GM12878 (cell line): ENCODE results near the gene USH2A. TPM values are rescaled to one million over a fixed set of nuclear protein-coding genes. Genes with fewer than 3 reads are reported as not detected.

Experiments used
- ATAC-seq: fragments of 200-7000 bp; cut with Tn5 transposase; 3 replicates; pipeline ENCODE4 v1.9.1; 2020; ENCODE audit warnings: mild to moderate bottlenecking, moderate library complexity
- BruUV-seq: library from RNA; stranded (reverse); fragments of 400-500 nt; replicated peaks from 2 replicates; lab custom pipeline; 2021; lab: Mats Ljungman, UMichigan
- CTCF ChIA-PET: fragments of 300-600 bp; sonication (Branson Sonifier 250); formaldehyde crosslinking; extraction: SDS; loops from one replicate; lab custom pipeline; 2021; ENCODE audit warnings: inconsistent platforms; lab: Yijun Ruan, JAX
- POLR2A ChIA-PET: fragments of 350-600 bp; formaldehyde crosslinking; extraction: SDS; loops from one replicate; lab custom pipeline; 2021; ENCODE audit warnings: inconsistent platforms; lab: Charles Lee
- RAD21 ChIA-PET: fragments of 300-600 bp; sonication (Branson Sonifier 250); formaldehyde crosslinking; loops from one replicate; lab custom pipeline; 2023; ENCODE audit warnings: antibody characterized with exemption; ENCODE audit not compliant: unreplicated experiment; lab: Charles Lee
- SMC1A ChIA-PET: fragments of 300-600 bp; sonication (Branson Sonifier 250); formaldehyde crosslinking; loops from one replicate; lab custom pipeline; 2023; ENCODE audit not compliant: unreplicated experiment, uncharacterized antibody; lab: Charles Lee
- DNase-seq: peaks from one replicate; pipeline ENCODE4 v3.0.0-alpha.2; 2011; ENCODE audit warnings: low read depth, low spot score
- FAIRE-seq: peaks from 3 replicates; lab custom pipeline; 2011; peaks lifted over from hg19 to GRCh38; lab: Jason Lieb, UNC
- H2AFZ ChIP-seq: 2 replicates; pipeline ENCODE4 v1.6.0; 2011; ENCODE audit warnings: low read depth, low read length, control low read depth; ENCODE audit not compliant: control insufficient read depth
- H3K27ac ChIP-seq: 2 replicates; pipeline ENCODE4 v1.5.1; 2011; ENCODE audit warnings: control low read depth; ENCODE audit not compliant: control insufficient read depth, insufficient read depth
- H3K27me3 ChIP-seq, 2 experiments: replicated peaks in 1 of 2; 2 replicates each; pipeline versions ENCODE4 v1.6.0 to v1.6.1; 2011; ENCODE audit warnings: low read length in 1 of 2; ENCODE audit not compliant: control insufficient read depth in 2 of 2, insufficient read depth in 2 of 2
- H3K36me3 ChIP-seq, 2 experiments: 2 replicates each; pipeline ENCODE4 v1.5.1; 2011; ENCODE audit warnings: low read length in 1 of 2; ENCODE audit not compliant: control insufficient read depth in 2 of 2, insufficient read depth in 2 of 2
- H3K4me1 ChIP-seq: 2 replicates; pipeline ENCODE4 v1.6.1; 2011; ENCODE audit warnings: mild to moderate bottlenecking, low read length, moderate library complexity, mixed read lengths; ENCODE audit not compliant: control insufficient read depth, insufficient read depth
- H3K4me2 ChIP-seq: 2 replicates; pipeline ENCODE4 v1.6.0; 2011; ENCODE audit warnings: control low read depth; ENCODE audit not compliant: control insufficient read depth, insufficient read depth
- H3K4me3 ChIP-seq: fragments of 200-600 bp; sonication (generic); 2 replicates; pipeline ENCODE4 v1.5.1; 2016
- H3K79me2 ChIP-seq: 2 replicates; pipeline ENCODE4 v1.6.0; 2011; ENCODE audit warnings: low read length; ENCODE audit not compliant: control insufficient read depth, insufficient read depth
- H3K9ac ChIP-seq: 2 replicates; pipeline ENCODE4 v1.8.0; 2011; ENCODE audit warnings: low read length, control low read depth, mixed read lengths; ENCODE audit not compliant: control insufficient read depth, insufficient read depth
- H3K9me3 ChIP-seq: replicated peaks from 3 replicates; pipeline ENCODE4 v1.5.1; 2011; ENCODE audit warnings: mild to moderate bottlenecking, low read length; ENCODE audit not compliant: control insufficient read depth, insufficient read depth
- H4K20me1 ChIP-seq: 2 replicates; pipeline ENCODE4 v1.6.0; 2011; ENCODE audit not compliant: control insufficient read depth, insufficient read depth
- ATF7 ChIP-seq: fragments of 450-650 bp; IDR thresholded peaks from 2 replicates; pipeline ENCODE4 v1.6.1; 2016; ENCODE audit warnings: low read depth, mild to moderate bottlenecking
- HDAC2 ChIP-seq: fragments of 200-600 bp; sonication (generic); IDR thresholded peaks from 2 replicates; pipeline ENCODE4 v1.6.1; 2017
- PML ChIP-seq: IDR thresholded peaks from 2 replicates; pipeline ENCODE4 v1.6.1; 2012; ENCODE audit warnings: low read length, inconsistent platforms
- RUNX3 ChIP-seq: IDR thresholded peaks from 2 replicates; pipeline ENCODE4 v1.6.1; 2012; ENCODE audit warnings: low read length, inconsistent platforms
- SUPT20H ChIP-seq: IDR thresholded peaks from 2 replicates; pipeline ENCODE4 v1.6.1; 2011; ENCODE audit warnings: low read depth, mild to moderate bottlenecking, low read length, moderate library complexity, borderline replicate concordance; ENCODE audit not compliant: control insufficient read depth
- WGBS: methylation state at CpG from one replicate; pipeline ENCODE4 v1.1.6; 2016; ENCODE audit warnings: low lambda C conversion rate; ENCODE audit not compliant: insufficient replicate concordance, insufficient coverage; ENCODE audit errors: missing lambda C conversion rate; 5-methylcytosine and 5-hydroxymethylcytosine counted together
- in situ Hi-C: fragments of 300-500 bp; cut with MboI; formaldehyde crosslinking; loops from 9 replicates; pipeline ENCODE4 v1.14.3; 2018; ENCODE audit warnings: mixed read lengths
- intact Hi-C: fragments of 100-400 bp; cut with micrococcal nuclease; formaldehyde crosslinking; loops from one replicate; pipeline ENCODE4 v1.14.2; 2022; ENCODE audit not compliant: unreplicated experiment
- polyA plus RNA-seq, 11 experiments: library from polyadenylated mRNA; depleted of rRNA in 4 of 11; unstranded in 6 of 11; stranded (reverse) in 5 of 11; fragments of >200 nt; fragmentation: Nextera tagmentation in 4 of 11; fragmentation: Illumina TruSeq in 1 of 11; extraction: Ambion mirVana in 4 of 11; extraction: Trizol in 1 of 11; gene quantifications; 1 replicate in 1 of 11; 2 replicates in 10 of 11; pipeline versions ENCODE4 v1.2.1 to v1.2.3, GENCODE V29; 2011 to 2016; ENCODE audit warnings: inconsistent platforms in 2 of 11, missing spikeins in 2 of 11, low read depth in 1 of 11
- total RNA-seq, 4 experiments: library from RNA; depleted of rRNA in 3 of 4; stranded (reverse); fragments of >200 nt in 3 of 4; fragmentation: Illumina TruSeq in 1 of 4; extraction: Trizol in 1 of 4; gene quantifications; 2 replicates each; pipeline versions ENCODE4 v1.2.1 to v1.2.3, GENCODE V29; 2013 to 2021
- TF ChIP-seq, protein P1 (sequence below): IDR thresholded peaks from 2 replicates; pipeline ENCODE4 v1.6.1; 2011; ENCODE audit warnings: mild to moderate bottlenecking, low read depth, low read length, moderate library complexity; ENCODE audit not compliant: insufficient replicate concordance

The USH2A gene
- total and polyA plus RNA-seq, 10 of the 15 experiments (the other 5 are each of a cell fraction or from before 2014, with no cell fraction given) = under 0.01 to 0.20 (median 0.01) TPM; not detected in 2

- FAIRE-seq = no peak
- no peaks in the 10 kb centered on the region for H4K20me1 ChIP-seq
- TF ChIP-seq PML (no peak), RUNX3 (no peak), HDAC2 (no peak), ATF7 (no peak), SUPT20H (no peak)
- TF ChIP-seq, protein P1, sequence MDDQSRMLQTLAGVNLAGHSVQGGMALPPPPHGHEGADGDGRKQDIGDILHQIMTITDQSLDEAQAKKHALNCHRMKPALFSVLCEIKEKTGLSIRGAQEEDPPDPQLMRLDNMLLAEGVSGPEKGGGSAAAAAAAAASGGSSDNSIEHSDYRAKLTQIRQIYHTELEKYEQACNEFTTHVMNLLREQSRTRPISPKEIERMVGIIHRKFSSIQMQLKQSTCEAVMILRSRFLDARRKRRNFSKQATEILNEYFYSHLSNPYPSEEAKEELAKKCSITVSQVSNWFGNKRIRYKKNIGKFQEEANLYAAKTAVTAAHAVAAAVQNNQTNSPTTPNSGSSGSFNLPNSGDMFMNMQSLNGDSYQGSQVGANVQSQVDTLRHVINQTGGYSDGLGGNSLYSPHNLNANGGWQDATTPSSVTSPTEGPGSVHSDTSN = no peak
- no TSS peak for BruUV-seq
- WGBS = 94% methylated on average over 10 of the region's 10 CpGs
- ChIA-PET SMC1A (interaction anchor here (1.1 to 1.5 kb wide), 2 partner anchors 11 to 31 kb away, joined by 3 to 4 read pairs; no protein-coding TSS in a partner anchor), POLR2A (interaction anchor here (1.0 kb wide), 1 partner anchor 33 kb away, joined by 3 read pairs; the partner anchor contains the start of gene KCTD3), RAD21 (interaction anchor here (1.2 to 1.4 kb wide), 2 partner anchors 19 to 32 kb away, joined by 3 read pairs; no protein-coding TSS in a partner anchor), CTCF (interaction anchor here (0.6 to 0.7 kb wide), 2 partner anchors 100 to 395 kb away, joined by 3 read pairs; no protein-coding TSS in a partner anchor)
- intact Hi-C loops = no loop called here
- no peaks in the 10 kb centered on the region for H3K9me3 ChIP-seq
- H3K36me3 ChIP-seq = no peaks in the 10 kb centered on the region; a peak in 1 of 4 replicates
- H3K4me2 ChIP-seq = no peak overlapping the region
- peaks cover 5% of the 10 kb centered on the region; the same call in 1 of the 2 replicates for H3K4me1 ChIP-seq
- no peak overlapping the region for H3K27ac ChIP-seq
- in situ Hi-C loops = no loop called here
- no peak overlapping the region for H3K9ac ChIP-seq
- no peaks in the 10 kb centered on the region for H3K79me2 ChIP-seq
- no peaks in the 10 kb centered on the region for H3K27me3 ChIP-seq
- ATAC-seq = no peak
- no peak for DNase-seq
- H2AFZ ChIP-seq = no peak overlapping the region
- H3K4me3 ChIP-seq = no peak overlapping the region
These were observed 822.4 kb downstream of the USH2A start for GRCh38 chr1:215600867-215601266.
